ENCODE results near the gene WDR27.

- TF ChIP-seq POLR2A (IDR thresholded peaks at IDR 0.05): no peak
- TF ChIP-seq, protein P1, sequence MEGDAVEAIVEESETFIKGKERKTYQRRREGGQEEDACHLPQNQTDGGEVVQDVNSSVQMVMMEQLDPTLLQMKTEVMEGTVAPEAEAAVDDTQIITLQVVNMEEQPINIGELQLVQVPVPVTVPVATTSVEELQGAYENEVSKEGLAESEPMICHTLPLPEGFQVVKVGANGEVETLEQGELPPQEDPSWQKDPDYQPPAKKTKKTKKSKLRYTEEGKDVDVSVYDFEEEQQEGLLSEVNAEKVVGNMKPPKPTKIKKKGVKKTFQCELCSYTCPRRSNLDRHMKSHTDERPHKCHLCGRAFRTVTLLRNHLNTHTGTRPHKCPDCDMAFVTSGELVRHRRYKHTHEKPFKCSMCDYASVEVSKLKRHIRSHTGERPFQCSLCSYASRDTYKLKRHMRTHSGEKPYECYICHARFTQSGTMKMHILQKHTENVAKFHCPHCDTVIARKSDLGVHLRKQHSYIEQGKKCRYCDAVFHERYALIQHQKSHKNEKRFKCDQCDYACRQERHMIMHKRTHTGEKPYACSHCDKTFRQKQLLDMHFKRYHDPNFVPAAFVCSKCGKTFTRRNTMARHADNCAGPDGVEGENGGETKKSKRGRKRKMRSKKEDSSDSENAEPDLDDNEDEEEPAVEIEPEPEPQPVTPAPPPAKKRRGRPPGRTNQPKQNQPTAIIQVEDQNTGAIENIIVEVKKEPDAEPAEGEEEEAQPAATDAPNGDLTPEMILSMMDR (IDR thresholded peaks at IDR 0.05): no peak
Observed at GRCh38 chr6:169709293-169709692, 7.5 kb upstream of the WDR27 start.
